Spinal cord (tissue), 10 donors: Measurements from ENCODE around the gene ZNF451. TPM values are rescaled to one million over a fixed set of nuclear protein-coding genes. Genes with fewer than 3 reads are reported as not detected.

ENCODE experiments used
- DNase-seq, 6 donors: peaks; one replicate each; pipeline versions ENCODE4 v3.0.0 to v3.0.0-alpha.2; 2013 to 2015; ENCODE audit warnings: low spot score in 6 of 6, low read depth in 4 of 6
- H3K27ac ChIP-seq: one replicate; pipeline ENCODE4 v1.5.1; 2013; ENCODE audit warnings: low read depth, low read length, control low read depth
- H3K27me3 ChIP-seq: one replicate; pipeline ENCODE4 v1.6.1; 2013; ENCODE audit warnings: low read length; ENCODE audit not compliant: control insufficient read depth, insufficient read depth
- H3K36me3 ChIP-seq: one replicate; pipeline ENCODE4 v1.6.1; 2013; ENCODE audit warnings: low read length; ENCODE audit not compliant: control insufficient read depth, insufficient read depth
- H3K4me1 ChIP-seq: one replicate; pipeline ENCODE4 v1.6.1; 2013; ENCODE audit warnings: low read length; ENCODE audit not compliant: control insufficient read depth, insufficient read depth
- H3K4me3 ChIP-seq: one replicate; pipeline ENCODE4 v1.5.1; 2013; ENCODE audit warnings: low read depth, low read length, control low read depth
- H3K9me3 ChIP-seq: one replicate; pipeline ENCODE4 v1.6.1; 2013; ENCODE audit warnings: low read length; ENCODE audit not compliant: control insufficient read depth, insufficient read depth
- WGBS: methylation state at CpG from one replicate; pipeline ENCODE4 v1.1.5; 2013; ENCODE audit warnings: missing lambda C conversion rate; ENCODE audit not compliant: insufficient coverage; 5-methylcytosine and 5-hydroxymethylcytosine counted together
- polyA plus RNA-seq, 2 donors: library from polyadenylated mRNA; unstranded; fragments of 120-200 nt; gene quantifications; one replicate each; pipeline ENCODE4 v1.2.1, GENCODE V29; 2013; ENCODE audit not compliant: insufficient read length in 2 of 2
- total RNA-seq, 2 donors: library from RNA; depleted of rRNA in 1 of 2; stranded (reverse); fragments of 120-200 nt in 1 of 2; fragments of >200 nt in 1 of 2; gene quantifications; one replicate each; pipeline versions ENCODE4 v1.2.3 to v1.2.4, GENCODE V29; 2013 to 2014
- donor health status: healthy.

ZNF451 gene
- total and polyA plus RNA-seq, 4 donors = 29.9 to 135 (median 44.7) TPM

DNA sequence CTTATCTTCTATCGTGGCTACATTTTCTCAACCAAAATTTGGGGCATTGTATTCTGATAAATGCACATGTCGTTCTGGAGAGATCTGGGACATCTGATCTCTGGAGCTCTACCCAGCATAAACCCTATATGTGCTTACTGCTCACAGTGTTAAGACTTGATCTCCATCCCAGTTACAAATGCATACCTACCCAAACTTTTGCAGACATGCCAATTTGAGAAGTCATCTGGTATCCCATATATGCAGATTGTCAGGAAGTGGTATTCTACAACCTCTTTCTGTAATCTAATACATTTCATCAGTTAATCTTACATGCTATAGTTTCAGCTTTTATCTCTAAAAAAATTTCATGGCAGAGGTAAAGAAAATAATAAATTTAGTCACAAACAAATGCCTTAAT lies 93.3 kb downstream of the ZNF451 start:
- DNase-seq = no peak
- 100% methylated on average over 1 of the region's 2 CpGs for WGBS
- no peaks in the 10 kb centered on the region for H3K27me3 ChIP-seq
- no peaks in the 10 kb centered on the region for H3K4me1 ChIP-seq
- H3K36me3 ChIP-seq = peaks cover 9% of the 10 kb centered on the region
- H3K9me3 ChIP-seq = no peaks in the 10 kb centered on the region
- H3K27ac ChIP-seq = no peak overlapping the region
- H3K4me3 ChIP-seq = no peak overlapping the region

DNA sequence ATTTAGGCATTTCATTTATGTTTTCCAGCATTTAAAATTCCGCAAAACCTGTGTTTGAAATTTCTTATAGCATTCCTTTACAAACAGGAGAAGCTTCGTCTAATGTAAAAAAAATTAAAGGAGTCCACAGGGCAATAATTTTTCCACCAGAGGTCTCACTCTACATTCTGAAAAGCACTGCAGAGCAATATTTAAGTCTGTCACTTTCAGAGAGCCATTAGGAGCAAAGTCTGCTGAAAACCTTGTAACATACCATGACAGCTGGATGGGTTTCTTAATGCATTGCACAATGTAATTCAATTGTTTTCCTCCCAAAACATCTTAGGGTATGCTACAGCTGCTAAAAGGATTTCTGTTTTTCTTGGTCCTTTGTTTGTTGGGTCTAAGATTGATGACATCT lies 100.2 kb downstream of the ZNF451 start:
- Histone ChIP-seq H3K36me3 (peaks cover 5% of the 10 kb centered on the region), H3K27me3 (no peaks in the 10 kb centered on the region), H3K27ac (no peak overlapping the region), H3K4me1 (no peaks in the 10 kb centered on the region), H3K9me3 (no peaks in the 10 kb centered on the region), H3K4me3 (no peak overlapping the region)
- DNase-seq = peak in 2 of 6 donors; percentile 39 to 54
- WGBS = 40% methylated on average over 1 of the region's 2 CpGs

DNA sequence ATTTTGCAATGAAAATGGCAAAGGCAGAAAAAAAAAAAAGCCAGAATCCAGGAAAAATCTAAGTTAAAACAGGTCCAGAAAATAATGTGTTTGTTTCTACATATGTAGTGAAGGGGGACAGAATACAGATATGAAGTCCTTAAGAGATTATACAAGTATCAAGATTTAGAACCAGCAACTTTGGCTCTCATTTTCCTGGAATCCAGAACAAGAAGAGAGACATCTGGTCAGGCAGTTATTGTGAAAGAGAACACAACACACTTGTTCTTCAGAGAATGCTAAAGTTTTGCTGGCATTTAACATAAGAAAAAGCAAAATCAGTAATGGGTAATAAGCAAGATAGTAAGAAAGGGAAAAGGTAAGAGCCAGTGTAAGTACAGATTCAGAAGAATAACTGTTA lies 103.2 kb downstream of the ZNF451 start:
- no peak for DNase-seq
- no peaks in the 10 kb centered on the region for H3K9me3 ChIP-seq
- H3K27ac ChIP-seq = no peak overlapping the region
- peaks cover 8% of the 10 kb centered on the region for H3K36me3 ChIP-seq
- H3K4me3 ChIP-seq = no peak overlapping the region
- no peaks in the 10 kb centered on the region for H3K4me1 ChIP-seq
- no peaks in the 10 kb centered on the region for H3K27me3 ChIP-seq

DNA sequence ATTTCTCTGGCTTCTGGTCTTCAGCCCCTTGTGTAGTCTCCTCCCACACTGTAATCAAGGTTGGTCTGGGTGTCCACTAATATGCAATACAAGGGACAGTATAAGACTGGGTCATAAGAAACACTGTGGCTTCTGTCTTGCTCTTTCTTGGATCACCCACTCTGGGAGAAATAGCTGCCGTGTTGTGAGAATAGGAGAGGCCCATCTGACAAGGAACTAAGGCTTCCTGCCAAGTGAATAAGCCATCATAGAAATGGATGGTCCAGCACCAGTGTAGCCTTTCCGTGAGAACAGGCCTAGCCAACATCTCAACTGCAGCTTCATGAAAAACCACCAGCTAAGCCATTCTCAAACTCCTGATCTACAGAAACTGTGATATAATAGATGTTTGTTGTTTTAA lies 105.5 kb downstream of the ZNF451 start:
- Histone ChIP-seq H3K9me3 (no peaks in the 10 kb centered on the region), H3K27me3 (no peaks in the 10 kb centered on the region), H3K27ac (no peak overlapping the region), H3K36me3 (peaks cover 8% of the 10 kb centered on the region), H3K4me1 (peaks cover 2% of the 10 kb centered on the region), H3K4me3 (no peak overlapping the region)
- DNase-seq = no peak
- 40% methylated on average over 1 of the region's 2 CpGs for WGBS

DNA sequence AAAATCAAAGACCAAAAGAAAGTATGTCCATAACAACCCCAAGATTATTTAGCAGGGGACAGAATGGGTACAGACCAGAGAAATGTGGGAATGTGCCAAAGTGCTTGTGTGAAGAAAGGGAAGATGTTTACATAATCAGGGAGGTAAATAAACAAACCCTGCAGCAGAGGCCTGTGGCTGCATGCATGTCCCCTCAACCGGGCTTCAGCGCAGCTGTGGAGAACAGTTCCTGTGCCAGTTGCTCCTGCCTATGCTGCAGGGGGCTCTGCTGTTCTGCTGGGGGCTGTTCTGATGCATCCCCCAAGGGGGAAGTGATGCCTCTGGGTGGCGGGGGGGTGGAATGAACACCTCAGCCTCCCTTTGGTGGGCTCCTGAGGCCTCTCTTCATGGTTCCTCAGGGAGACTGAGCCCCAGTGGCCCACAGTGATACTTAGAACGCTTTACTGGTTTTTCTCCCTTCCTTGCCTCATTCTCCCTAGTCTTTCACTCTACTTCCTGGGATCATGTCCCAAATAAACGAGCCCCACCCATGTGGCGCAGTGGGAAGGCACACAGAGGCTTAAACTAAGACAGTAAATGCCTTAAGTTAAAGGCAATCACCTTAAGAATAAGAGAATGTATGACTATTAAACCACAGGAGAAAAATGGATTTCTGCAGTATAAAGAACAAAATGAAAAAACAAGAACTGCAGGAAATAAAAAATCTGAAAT lies 109.1 kb downstream of the ZNF451 start:
- H3K27me3 ChIP-seq = no peaks in the 10 kb centered on the region
- DNase-seq = peak in 1 of 6 donors; percentile 9
- H3K4me1 ChIP-seq = peaks cover 2% of the 10 kb centered on the region
- no peak overlapping the region for H3K27ac ChIP-seq
- WGBS = 74% methylated on average over 4 of the region's 6 CpGs
- H3K36me3 ChIP-seq = peaks cover 3% of the 10 kb centered on the region
- no peak overlapping the region for H3K4me3 ChIP-seq
- H3K9me3 ChIP-seq = no peaks in the 10 kb centered on the region

DNA sequence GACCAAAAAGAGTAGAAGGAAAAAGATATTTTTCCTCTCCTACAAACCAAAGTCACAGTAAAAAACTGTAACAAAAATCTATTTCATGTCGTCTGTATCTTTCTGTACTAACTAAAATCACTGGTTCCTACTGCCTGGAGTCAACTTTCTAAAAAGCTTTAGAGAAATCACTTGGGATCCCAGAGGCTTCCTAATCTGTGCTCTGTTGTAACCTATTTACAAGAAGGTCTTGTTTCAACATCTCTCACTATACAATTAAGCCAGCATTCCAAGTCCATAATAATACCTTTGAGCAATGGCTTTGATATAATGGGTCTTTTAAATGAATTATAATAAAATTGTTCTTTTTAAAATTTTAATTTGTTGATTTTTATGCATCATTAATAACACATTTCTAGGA lies 111.7 kb downstream of the ZNF451 start:
- WGBS = 86% methylated on average over 1 of the region's 1 CpG
- H3K27me3 ChIP-seq = no peaks in the 10 kb centered on the region
- H3K4me1 ChIP-seq = peaks cover 2% of the 10 kb centered on the region
- H3K27ac ChIP-seq = no peak overlapping the region
- no peak overlapping the region for H3K4me3 ChIP-seq
- H3K9me3 ChIP-seq = no peaks in the 10 kb centered on the region
- peaks cover 3% of the 10 kb centered on the region for H3K36me3 ChIP-seq
- DNase-seq = no peak

DNA sequence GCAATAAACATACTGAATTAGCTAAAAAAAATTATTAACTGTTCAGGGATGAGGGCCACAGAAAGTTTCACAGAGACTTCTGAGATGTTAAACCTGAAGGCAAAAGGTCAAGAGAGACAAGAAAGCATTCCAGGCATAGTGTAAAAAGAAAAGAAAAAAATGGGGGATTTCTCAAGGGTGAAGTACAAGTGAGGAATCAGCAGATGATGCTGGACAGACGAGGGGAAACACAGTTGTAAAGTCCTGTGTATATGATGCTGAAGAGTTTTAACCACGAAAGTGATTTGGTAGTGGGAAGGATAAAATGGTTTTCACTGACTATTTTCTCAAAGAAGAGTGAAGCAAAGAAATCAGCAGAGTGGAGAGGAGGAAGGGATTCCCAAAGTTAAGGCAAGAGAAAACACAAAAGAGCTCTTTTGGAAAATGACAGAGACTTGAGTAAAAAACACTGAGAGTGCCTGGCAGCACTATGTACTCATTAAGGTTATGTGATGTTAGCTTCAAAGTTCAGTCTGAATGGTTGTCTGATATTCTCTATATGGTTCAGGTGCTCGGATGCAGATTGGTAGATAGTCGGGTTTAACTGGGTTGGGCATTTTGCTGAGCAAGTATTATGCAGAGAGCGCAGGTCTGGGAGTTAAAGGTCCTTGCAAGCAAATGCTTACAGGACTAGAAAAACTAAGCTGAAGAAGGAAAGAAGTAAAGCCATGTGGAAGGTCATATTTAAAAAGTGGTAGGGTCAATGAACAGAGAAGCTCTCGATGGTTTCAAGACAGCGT lies 115.8 kb downstream of the ZNF451 start:
- no peak for DNase-seq
- no peak overlapping the region for H3K27ac ChIP-seq
- WGBS = 84% methylated on average over 7 of the region's 7 CpGs

DNA sequence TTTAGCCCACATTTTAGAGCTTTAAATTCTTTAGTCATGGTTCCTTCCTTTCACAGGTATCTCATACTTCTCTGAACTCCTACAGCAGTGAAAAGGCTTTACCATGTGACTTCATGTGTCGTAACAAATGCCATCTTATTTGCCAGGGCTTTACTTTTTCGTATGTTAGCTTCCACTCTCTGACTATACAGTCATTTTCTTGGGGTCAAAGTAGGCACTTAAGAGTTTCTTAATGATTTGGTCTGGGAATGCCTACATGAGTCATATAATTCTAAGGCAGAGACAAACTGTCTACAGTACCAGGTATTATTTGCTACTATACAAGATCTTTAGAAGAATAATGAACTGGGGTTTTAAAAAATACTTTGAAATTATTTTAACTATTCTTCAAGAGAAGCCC lies 117.2 kb downstream of the ZNF451 start:
- Histone ChIP-seq H3K36me3 (no peaks in the 10 kb centered on the region), H3K27ac (no peak overlapping the region), H3K4me3 (no peak overlapping the region), H3K9me3 (no peaks in the 10 kb centered on the region), H3K4me1 (no peaks in the 10 kb centered on the region), H3K27me3 (no peaks in the 10 kb centered on the region)
- WGBS = no CpG with 5 or more reads among the region's 2 CpGs
- DNase-seq = no peak

More for the DNA sequence above, 115.8 kb downstream of the ZNF451 start:
- H3K9me3 ChIP-seq = no peaks in the 10 kb centered on the region
- H3K27me3 ChIP-seq = no peaks in the 10 kb centered on the region
- H3K4me3 ChIP-seq = no peak overlapping the region
- no peaks in the 10 kb centered on the region for H3K4me1 ChIP-seq
- no peaks in the 10 kb centered on the region for H3K36me3 ChIP-seq

DNA sequence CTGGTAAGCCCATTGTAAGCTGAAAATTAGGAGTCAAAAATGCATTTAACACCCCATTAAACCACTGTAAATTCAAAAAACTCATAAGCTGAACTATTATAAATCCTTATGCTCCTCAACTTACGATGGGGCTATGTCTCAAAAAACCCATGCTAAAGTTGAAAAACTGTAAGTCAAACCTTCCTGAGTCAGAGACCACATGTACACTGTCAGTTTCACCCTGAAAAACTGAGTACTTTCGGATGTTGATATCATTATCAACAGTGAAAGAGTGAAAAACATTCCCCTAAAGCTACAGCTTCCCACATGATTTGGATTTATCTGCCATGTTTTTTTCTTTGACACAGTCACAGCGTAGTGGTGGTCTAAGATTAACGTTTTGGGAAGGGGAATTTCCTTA lies 117.9 kb downstream of the ZNF451 start:
- H3K27me3 ChIP-seq = no peaks in the 10 kb centered on the region
- no peaks in the 10 kb centered on the region for H3K4me1 ChIP-seq
- DNase-seq = no peak
- H3K36me3 ChIP-seq = no peaks in the 10 kb centered on the region
- no peak overlapping the region for H3K27ac ChIP-seq
- WGBS = 97% methylated on average over 3 of the region's 4 CpGs
- no peak overlapping the region for H3K4me3 ChIP-seq
- no peaks in the 10 kb centered on the region for H3K9me3 ChIP-seq

DNA sequence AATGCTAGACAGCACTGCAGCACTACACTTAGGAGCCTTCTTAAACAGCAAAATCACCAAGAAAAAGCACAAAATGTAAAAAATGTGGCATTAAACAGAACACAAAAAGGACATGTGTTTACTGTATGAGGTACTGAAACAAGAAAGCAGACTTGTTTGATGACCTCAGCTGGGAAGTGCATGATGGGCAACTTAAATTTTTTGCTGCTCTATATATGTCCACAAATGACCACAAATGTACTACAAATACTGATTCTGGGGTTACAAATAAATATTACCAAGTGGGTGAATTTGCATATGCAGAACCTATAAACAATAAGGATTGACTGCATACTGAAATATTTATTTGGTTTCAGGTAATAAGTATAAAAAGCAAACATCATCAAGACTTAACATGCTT lies 119.0 kb downstream of the ZNF451 start:
- Histone ChIP-seq H3K9me3 (no peaks in the 10 kb centered on the region), H3K4me1 (no peaks in the 10 kb centered on the region), H3K27me3 (no peaks in the 10 kb centered on the region), H3K4me3 (no peak overlapping the region), H3K36me3 (no peaks in the 10 kb centered on the region), H3K27ac (no peak overlapping the region)
- DNase-seq = no peak
